ENCODE data around the gene PLEKHG7. TPM values are rescaled to one million over a fixed set of nuclear protein-coding genes. Genes with fewer than 3 reads are reported as not detected.

PLEKHG7 gene
- total RNA-seq, 1 experiment from 2014 or later = not detected

DNA sequence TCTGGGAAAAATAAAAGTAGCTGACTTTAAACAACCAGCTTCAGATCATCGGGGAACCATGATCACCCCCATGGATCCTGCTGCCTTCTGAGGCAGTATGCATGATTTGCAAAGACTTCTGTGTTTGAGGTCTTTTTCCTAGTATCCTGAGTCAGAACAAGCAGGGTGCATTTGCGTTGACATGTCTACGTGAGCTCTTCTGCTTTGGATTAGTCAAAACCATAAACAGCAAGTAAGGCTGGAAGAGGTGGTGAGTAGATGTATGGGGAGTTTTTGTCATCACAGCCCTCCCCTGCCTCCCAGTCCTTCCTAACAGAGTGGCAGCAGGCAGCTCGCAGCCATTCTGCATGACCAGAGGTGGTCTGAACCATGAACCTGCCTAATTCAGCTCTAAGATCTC, 24.1 kb downstream of the PLEKHG7 start:
- Histone ChIP-seq H3K36me3 (no peaks in the 10 kb centered on the region), H3K9me3 (replicated peaks) (no peaks in the 10 kb centered on the region), H3K4me1 (peaks cover 20% of the 10 kb centered on the region), H3K27ac (no peak overlapping the region), H3K27me3 (no peaks in the 10 kb centered on the region), H3K4me3 (no peak overlapping the region)
- no peak for DNase-seq

GRCh38 chr12:92729773-92730305, 27.1 kb downstream of the PLEKHG7 start:
- Histone ChIP-seq H3K4me3 (no peak overlapping the region), H3K36me3 (no peaks in the 10 kb centered on the region), H3K9me3 (replicated peaks) (no peaks in the 10 kb centered on the region), H3K4me1 (peaks cover 22% of the 10 kb centered on the region), H3K27ac (no peak overlapping the region), H3K27me3 (no peaks in the 10 kb centered on the region)
- DNase-seq = peak; percentile 72 to 87

GRCh38 chr12:92730758-92731157, 28.0 kb downstream of the PLEKHG7 start:
- no peak overlapping the region for H3K4me3 ChIP-seq
- H3K36me3 ChIP-seq = no peaks in the 10 kb centered on the region
- no peak overlapping the region for H3K27ac ChIP-seq
- H3K9me3 ChIP-seq (replicated peaks) = no peaks in the 10 kb centered on the region
- no peak for DNase-seq
- peaks cover 28% of the 10 kb centered on the region for H3K4me1 ChIP-seq
- no peaks in the 10 kb centered on the region for H3K27me3 ChIP-seq

- no peak for DNase-seq
- no peaks in the 10 kb centered on the region for H3K36me3 ChIP-seq
- H3K27me3 ChIP-seq = no peaks in the 10 kb centered on the region
- H3K4me3 ChIP-seq = no peak overlapping the region
- H3K4me1 ChIP-seq = peaks cover 28% of the 10 kb centered on the region
- no peak overlapping the region for H3K27ac ChIP-seq
- H3K9me3 ChIP-seq (replicated peaks) = no peaks in the 10 kb centered on the region
Measured at GRCh38 chr12:92732216-92732615, 29.4 kb downstream of the PLEKHG7 start.

- Histone ChIP-seq H3K27me3 (no peaks in the 10 kb centered on the region), H3K27ac (no peak overlapping the region), H3K4me1 (peaks cover 28% of the 10 kb centered on the region), H3K9me3 (replicated peaks) (no peaks in the 10 kb centered on the region), H3K36me3 (no peaks in the 10 kb centered on the region), H3K4me3 (no peak overlapping the region)
- no peak for DNase-seq
Measured at GRCh38 chr12:92732716-92733115, 29.9 kb downstream of the PLEKHG7 start.

DNA sequence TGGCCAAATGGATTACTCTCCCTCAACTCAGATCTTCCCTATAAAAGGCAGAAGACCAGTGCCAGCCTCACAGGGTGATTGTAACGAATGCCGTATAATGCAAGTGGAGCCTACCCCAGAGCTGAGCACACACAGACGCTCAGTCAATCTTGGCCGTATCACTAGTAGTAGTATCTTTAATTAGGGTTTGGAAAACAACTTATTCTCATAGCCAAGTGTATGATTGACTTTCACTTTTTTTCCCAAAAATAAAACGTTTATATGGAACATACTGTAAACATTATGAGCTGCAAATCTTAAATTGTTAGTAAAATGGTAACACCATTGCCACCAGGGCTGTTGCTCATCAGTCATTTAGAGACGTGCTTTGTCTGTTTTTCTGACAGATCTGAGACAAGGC, 30.4 kb downstream of the PLEKHG7 start:
- no peak for DNase-seq
- H3K27me3 ChIP-seq = no peaks in the 10 kb centered on the region
- H3K36me3 ChIP-seq = no peaks in the 10 kb centered on the region
- no peak overlapping the region for H3K4me3 ChIP-seq
- no peaks in the 10 kb centered on the region for H3K9me3 ChIP-seq (replicated peaks)
- no peak overlapping the region for H3K27ac ChIP-seq
- peaks cover 28% of the 10 kb centered on the region for H3K4me1 ChIP-seq

- Histone ChIP-seq H3K9me3 (replicated peaks) (no peaks in the 10 kb centered on the region), H3K27ac (no peak overlapping the region), H3K36me3 (no peaks in the 10 kb centered on the region), H3K4me1 (peaks cover 32% of the 10 kb centered on the region), H3K27me3 (no peaks in the 10 kb centered on the region), H3K4me3 (no peak overlapping the region)
- no peak for DNase-seq
Measured at GRCh38 chr12:92733661-92734060, 30.9 kb downstream of the PLEKHG7 start.

GRCh38 chr12:92735131-92735721, 32.4 kb downstream of the PLEKHG7 start:
- Histone ChIP-seq H3K27me3 (no peaks in the 10 kb centered on the region), H3K36me3 (no peaks in the 10 kb centered on the region), H3K27ac (no peak overlapping the region), H3K9me3 (replicated peaks) (no peaks in the 10 kb centered on the region), H3K4me1 (peaks cover 24% of the 10 kb centered on the region), H3K4me3 (no peak overlapping the region)
- DNase-seq = peak; percentile 18 to 45

DNA sequence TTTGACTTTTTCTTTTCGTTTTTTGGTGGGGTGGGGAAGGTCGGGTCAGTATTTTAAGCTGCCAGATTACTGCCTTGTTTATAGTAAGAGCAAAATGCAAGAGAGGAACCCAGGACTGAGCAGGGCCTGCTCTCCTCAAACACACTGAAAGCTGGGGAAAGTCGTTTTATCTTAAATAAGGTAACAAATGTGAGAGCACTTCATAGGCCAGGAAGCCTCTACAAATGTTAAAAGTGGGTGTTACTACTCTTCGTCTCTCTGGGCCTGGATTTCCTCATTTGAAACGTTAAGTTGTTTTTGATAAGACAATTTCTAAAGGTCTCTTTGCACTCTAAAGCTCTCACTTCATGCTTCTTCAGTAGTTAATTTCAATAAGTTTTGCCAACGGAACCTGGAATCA, 33.8 kb downstream of the PLEKHG7 start:
- Histone ChIP-seq H3K27ac (no peak overlapping the region), H3K9me3 (replicated peaks) (no peaks in the 10 kb centered on the region), H3K4me1 (peaks cover 16% of the 10 kb centered on the region), H3K4me3 (no peak overlapping the region), H3K36me3 (no peaks in the 10 kb centered on the region), H3K27me3 (no peaks in the 10 kb centered on the region)
- DNase-seq = no peak

DNA sequence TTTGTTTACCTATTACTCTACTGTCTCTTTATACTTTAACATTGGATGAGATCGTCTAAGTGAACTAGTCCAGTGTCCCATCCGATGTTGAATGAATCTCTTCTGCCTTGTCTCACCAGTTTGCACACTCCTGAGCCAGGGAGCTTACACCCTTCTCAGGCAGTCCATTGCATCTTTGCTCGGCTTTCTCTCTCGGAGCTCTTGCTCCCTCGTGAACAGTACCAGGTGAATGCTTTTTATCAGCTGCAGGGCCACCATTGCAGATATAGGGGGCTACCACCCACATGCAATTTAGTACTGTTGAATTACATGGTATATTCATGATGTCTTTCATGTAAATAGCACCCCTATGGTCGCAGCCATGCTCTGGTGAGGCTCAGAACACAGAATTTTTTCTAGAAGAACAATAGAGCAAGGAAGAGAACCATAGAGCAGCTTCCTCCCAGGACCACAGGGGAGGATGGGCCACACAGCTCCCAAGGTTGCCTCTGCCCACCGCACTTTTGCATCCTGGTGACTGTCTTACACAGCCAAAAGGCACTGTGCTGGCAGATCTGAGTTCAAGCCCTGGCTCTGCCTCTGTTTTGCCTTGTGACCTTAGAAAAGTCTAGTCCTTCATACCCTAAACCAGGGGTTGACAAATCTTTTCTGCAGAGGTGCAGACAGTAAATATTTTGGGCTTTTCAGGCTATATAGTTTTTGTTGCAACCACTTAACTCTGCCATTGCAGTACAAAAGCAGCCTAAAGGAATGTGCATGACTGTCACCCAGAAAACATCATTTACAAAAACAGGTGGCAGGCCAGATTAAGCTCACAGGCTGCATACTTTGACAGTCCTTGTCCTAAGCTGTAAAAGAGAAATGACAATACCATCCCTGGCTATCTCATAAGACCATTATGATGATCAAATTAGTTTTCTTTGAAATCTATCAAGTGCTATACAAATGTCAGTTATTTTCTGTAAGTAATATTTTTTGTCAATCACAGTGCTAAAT, 35.4 kb downstream of the PLEKHG7 start:
- no peak for DNase-seq
- Histone ChIP-seq H3K36me3 (no peaks in the 10 kb centered on the region), H3K9me3 (replicated peaks) (no peaks in the 10 kb centered on the region), H3K27me3 (no peaks in the 10 kb centered on the region), H3K27ac (no peak overlapping the region), H3K4me3 (no peak overlapping the region), H3K4me1 (peaks cover 16% of the 10 kb centered on the region)

GRCh38 chr12:92739113-92739512, 36.3 kb downstream of the PLEKHG7 start:
- H3K27ac ChIP-seq = no peak overlapping the region
- H3K4me3 ChIP-seq = no peak overlapping the region
- peaks cover 16% of the 10 kb centered on the region for H3K4me1 ChIP-seq
- H3K9me3 ChIP-seq (replicated peaks) = no peaks in the 10 kb centered on the region
- H3K27me3 ChIP-seq = no peaks in the 10 kb centered on the region
- no peaks in the 10 kb centered on the region for H3K36me3 ChIP-seq
- peak; percentile 27 to 47 for DNase-seq

GRCh38 chr12:92740411-92740810, 37.6 kb downstream of the PLEKHG7 start:
- H3K4me1 ChIP-seq = peaks cover 10% of the 10 kb centered on the region
- no peak overlapping the region for H3K27ac ChIP-seq
- no peak overlapping the region for H3K4me3 ChIP-seq
- no peak for DNase-seq
- H3K9me3 ChIP-seq (replicated peaks) = no peaks in the 10 kb centered on the region
- no peaks in the 10 kb centered on the region for H3K27me3 ChIP-seq
- no peaks in the 10 kb centered on the region for H3K36me3 ChIP-seq

GRCh38 chr12:92743026-92743425, 40.2 kb downstream of the PLEKHG7 start:
- no peaks in the 10 kb centered on the region for H3K36me3 ChIP-seq
- no peaks in the 10 kb centered on the region for H3K27me3 ChIP-seq
- H3K4me1 ChIP-seq = peaks cover 8% of the 10 kb centered on the region
- no peak for DNase-seq
- H3K4me3 ChIP-seq = no peak overlapping the region
- no peak overlapping the region for H3K27ac ChIP-seq
- H3K9me3 ChIP-seq (replicated peaks) = no peaks in the 10 kb centered on the region

DNA sequence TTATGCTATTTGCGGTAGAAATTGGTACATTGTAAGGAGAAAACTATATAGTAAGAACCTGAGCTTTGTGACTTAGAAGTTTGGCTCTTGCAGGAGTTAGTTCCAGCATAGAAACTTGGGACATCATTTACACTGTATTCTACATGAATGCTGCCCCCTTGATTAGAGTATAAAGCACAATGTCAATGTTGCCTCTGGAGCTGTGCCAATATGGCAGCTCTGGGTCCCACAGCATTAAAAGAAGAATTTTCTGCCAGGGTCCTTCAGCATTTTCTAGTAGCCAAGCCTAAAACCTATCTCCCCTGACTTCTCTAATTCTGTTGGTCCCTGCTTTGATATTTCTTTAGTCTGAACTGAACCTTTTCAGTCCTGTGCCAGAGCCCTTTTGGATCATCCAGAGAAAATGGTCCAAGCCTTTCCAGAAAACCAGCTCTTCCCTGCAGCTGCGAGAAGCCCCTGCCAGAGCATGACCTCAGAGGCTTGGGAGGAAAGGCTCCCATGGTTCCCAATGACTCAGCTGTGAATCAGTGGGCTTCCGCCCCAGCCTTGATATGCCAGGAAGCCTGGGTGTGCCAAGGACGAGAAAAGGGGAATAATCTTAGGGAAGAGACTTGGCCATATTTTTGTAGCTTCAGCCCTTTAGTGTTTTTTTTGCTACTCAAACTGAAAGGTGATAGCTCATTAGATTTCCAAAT, 43.2 kb downstream of the PLEKHG7 start:
- peak; percentile 42 to 52 for DNase-seq
- H3K27ac ChIP-seq = no peak overlapping the region

DNA sequence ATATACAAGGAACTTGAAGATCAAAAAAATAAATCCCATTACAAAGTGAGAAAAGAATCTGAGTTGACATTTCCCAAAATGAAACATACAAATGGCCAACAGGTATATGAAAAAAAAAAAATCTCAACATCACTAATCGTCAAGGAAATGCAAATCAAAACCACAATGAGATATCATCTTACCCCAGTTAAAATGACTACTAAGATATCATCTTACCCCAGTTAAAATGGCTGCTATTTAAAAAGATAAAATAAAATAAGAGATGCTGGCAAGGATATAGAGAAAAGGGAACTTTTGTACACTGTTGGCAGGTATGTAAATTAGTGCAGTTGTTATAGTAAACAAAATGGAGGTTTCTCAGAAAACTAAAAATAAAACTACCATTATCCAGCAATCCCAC, 44.4 kb downstream of the PLEKHG7 start:
- H3K27me3 ChIP-seq = no peaks in the 10 kb centered on the region
- H3K27ac ChIP-seq = no peak overlapping the region
- DNase-seq = no peak

More for the DNA sequence above, 43.2 kb downstream of the PLEKHG7 start:
- Histone ChIP-seq H3K36me3 (no peaks in the 10 kb centered on the region), H3K9me3 (replicated peaks) (no peaks in the 10 kb centered on the region), H3K4me1 (no peaks in the 10 kb centered on the region; the same call in 1 of the 2 replicates), H3K27me3 (no peaks in the 10 kb centered on the region), H3K4me3 (no peak overlapping the region)

More for the DNA sequence above, 44.4 kb downstream of the PLEKHG7 start:
- no peaks in the 10 kb centered on the region for H3K9me3 ChIP-seq (replicated peaks)
- H3K36me3 ChIP-seq = no peaks in the 10 kb centered on the region
- H3K4me3 ChIP-seq = no peak overlapping the region
- no peaks in the 10 kb centered on the region; the same call in 1 of the 2 replicates for H3K4me1 ChIP-seq

All from SJCRH30 (cell line).